Neural cell (in vitro differentiated cells): ENCODE data around the gene CCDC27. TPM values are rescaled to one million over a fixed set of nuclear protein-coding genes. Genes with fewer than 3 reads are reported as not detected.

Experiments
- H2AFZ ChIP-seq: fragments of 200-600, 300-800 bp; sonication (generic), shearing (Covaris generic); 2 replicates; pipeline ENCODE4 v1.6.0; 2014; ENCODE audit warnings: low read depth, mild to moderate bottlenecking, antibody characterized with exemption, low read length, moderate library complexity
- H3F3A ChIP-seq: fragments of 200-600 bp; shearing (Covaris generic); 2 replicates; pipeline ENCODE4 v1.6.1; 2016; ENCODE audit warnings: mild to moderate bottlenecking, moderate library complexity, mixed read lengths, antibody characterized with exemption, low read length; ENCODE audit not compliant: insufficient read depth, poor library complexity, severe bottlenecking
- H3K27ac ChIP-seq: fragments of 200-600, 300-800 bp; sonication (generic), shearing (Covaris generic); 2 replicates; pipeline ENCODE4 v1.5.1; 2014; ENCODE audit warnings: mild to moderate bottlenecking, low read length, moderate library complexity
- H3K27me3 ChIP-seq: fragments of 300-800, 200-600 bp; sonication (generic), shearing (Covaris generic); 2 replicates; pipeline ENCODE4 v1.6.0; 2014; ENCODE audit warnings: mild to moderate bottlenecking, low read depth, low read length, moderate library complexity; ENCODE audit not compliant: insufficient read depth
- H3K36me3 ChIP-seq: fragments of 300-800, 200-600 bp; sonication (generic), shearing (Covaris generic); 2 replicates; pipeline ENCODE4 v1.5.1; 2014; ENCODE audit warnings: mild to moderate bottlenecking, antibody characterized with exemption, low read length, moderate library complexity; ENCODE audit not compliant: insufficient read depth
- H3K4me2 ChIP-seq: fragments of 300-800, 200-600 bp; sonication (generic), shearing (Covaris generic); 2 replicates; pipeline ENCODE4 v1.6.0; 2014; ENCODE audit warnings: mild to moderate bottlenecking, low read length
- H3K4me3 ChIP-seq: fragments of 300-800, 200-600 bp; sonication (generic), shearing (Covaris generic); 2 replicates; pipeline ENCODE4 v1.5.1; 2014; ENCODE audit warnings: mild to moderate bottlenecking, low read length, moderate library complexity
- H3K79me2 ChIP-seq: fragments of 200-600 bp; shearing (Covaris generic); replicated peaks from 2 replicates; pipeline ENCODE4 v1.6.0; 2014; ENCODE audit warnings: mild to moderate bottlenecking, low read length, moderate library complexity; ENCODE audit not compliant: insufficient read depth
- H3K9ac ChIP-seq: fragments of 300-800, 200-600 bp; sonication (generic), shearing (Covaris generic); 2 replicates; pipeline ENCODE4 v1.6.1; 2016; ENCODE audit warnings: mild to moderate bottlenecking, low read length, mixed read lengths
- H3K9me2 ChIP-seq: fragments of 200-600 bp; shearing (Covaris generic); 2 replicates; pipeline ENCODE4 v1.6.1; 2016; ENCODE audit warnings: mild to moderate bottlenecking, low read length, mixed read lengths; ENCODE audit not compliant: insufficient read depth
- H3K9me3 ChIP-seq: fragments of 200-600, 300-800 bp; sonication (generic), shearing (Covaris generic); 2 replicates; pipeline ENCODE4 v1.6.1; 2016; ENCODE audit warnings: mild to moderate bottlenecking, mixed run types, low read length, moderate library complexity, mixed read lengths
- H4K20me1 ChIP-seq: fragments of 200-600 bp; shearing (Covaris generic); 2 replicates; pipeline ENCODE4 v1.6.1; 2016; ENCODE audit warnings: mild to moderate bottlenecking, mixed run types; ENCODE audit not compliant: insufficient read depth
- CTCF ChIP-seq: fragments of 450-650 bp; IDR thresholded peaks from 2 replicates; pipeline ENCODE4 v1.5.1; 2014; ENCODE audit warnings: antibody characterized with exemption, mild to moderate bottlenecking, moderate library complexity; ENCODE audit not compliant: poor library complexity, severe bottlenecking
- EP300 ChIP-seq: fragments of 450-650 bp; conservative IDR thresholded peaks from 2 replicates; pipeline ENCODE4 v1.6.1; 2014; ENCODE audit warnings: antibody characterized with exemption, mild to moderate bottlenecking, moderate library complexity; ENCODE audit not compliant: poor library complexity, severe bottlenecking
- EZH2 ChIP-seq: fragments of 200-600, 300-800 bp; shearing (Covaris generic), sonication (generic); IDR thresholded peaks from 2 replicates; pipeline ENCODE4 v1.6.1; 2014; ENCODE audit warnings: antibody characterized with exemption, low read length, borderline replicate concordance, mild to moderate bottlenecking; ENCODE audit not compliant: insufficient read depth, poor library complexity, severe bottlenecking
- MXI1 ChIP-seq: fragments of 450-650 bp; conservative IDR thresholded peaks from 2 replicates; pipeline ENCODE4 v1.6.1; 2014; ENCODE audit warnings: antibody characterized with exemption, mild to moderate bottlenecking; ENCODE audit not compliant: poor library complexity, severe bottlenecking
- POLR2AphosphoS5 ChIP-seq: IDR thresholded peaks from 2 replicates; pipeline ENCODE4 v1.6.1; 2012
- RAD21 ChIP-seq: fragments of 450-650 bp; conservative IDR thresholded peaks from 2 replicates; pipeline ENCODE4 v1.6.1; 2014; ENCODE audit warnings: antibody characterized with exemption, mild to moderate bottlenecking, moderate library complexity
- SMC3 ChIP-seq: fragments of 450-650 bp; conservative IDR thresholded peaks from 2 replicates; pipeline ENCODE4 v1.6.1; 2014; ENCODE audit warnings: antibody characterized with exemption, mild to moderate bottlenecking, moderate library complexity; ENCODE audit not compliant: poor library complexity
- TAF1 ChIP-seq: IDR thresholded peaks from 2 replicates; pipeline ENCODE4 v1.6.1; 2012; ENCODE audit warnings: low read depth
- polyA plus RNA-seq: library from polyadenylated mRNA; depleted of rRNA; stranded (reverse); fragments of >200 nt; gene quantifications from 2 replicates; pipeline ENCODE4 v1.2.3, GENCODE V29; 2014
- TF ChIP-seq, protein P1 (sequence below): IDR thresholded peaks from 2 replicates; pipeline ENCODE4 v1.6.1; 2012; ENCODE audit warnings: borderline replicate concordance

The CCDC27 gene
- polyA plus RNA-seq, 1 donor from 2014 or later = not detected

DNA sequence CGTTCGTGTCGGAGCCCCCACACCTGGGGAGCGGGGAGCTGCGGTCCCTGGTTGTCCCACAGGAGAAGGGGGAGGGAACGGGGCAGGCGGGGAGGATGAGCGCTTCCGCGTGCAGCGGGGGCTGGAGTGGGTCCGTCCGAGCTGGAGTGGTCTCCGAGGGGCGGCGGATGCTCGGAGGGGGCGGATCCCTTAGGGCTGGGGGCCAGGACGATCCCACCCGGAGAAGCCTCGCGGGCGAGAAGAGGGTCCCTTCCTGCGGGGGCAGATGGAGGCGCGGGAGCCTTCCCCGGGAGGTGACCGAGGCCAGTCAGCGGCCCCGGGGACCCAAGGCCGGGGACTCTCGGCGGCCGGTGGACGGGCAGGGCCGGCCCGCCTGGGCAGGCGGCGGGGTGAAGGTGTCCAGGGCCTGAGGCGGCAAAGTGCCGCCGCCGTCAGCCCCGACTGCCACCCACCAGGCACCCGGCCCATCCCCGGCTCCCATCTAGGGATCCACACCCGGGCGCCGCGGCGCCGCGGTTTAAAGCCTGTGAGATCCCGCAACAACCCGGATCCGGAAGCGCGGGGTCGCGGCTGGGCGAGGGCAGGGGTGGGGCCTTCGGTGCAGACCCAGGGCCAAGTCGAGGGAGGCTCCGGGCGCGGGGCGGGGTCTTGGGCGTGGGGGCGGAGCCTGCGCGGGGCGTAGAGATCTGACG, 5.3 kb upstream of the CCDC27 start:
- peak overlapping the region; percentile 91 for H3K4me3 ChIP-seq
- H2AFZ ChIP-seq = peak overlapping the region; percentile 36
- H3K36me3 ChIP-seq = no peaks in the 10 kb centered on the region
- H3K27ac ChIP-seq = peak overlapping the region; percentile 16
- H4K20me1 ChIP-seq = no peaks in the 10 kb centered on the region
- peak overlapping the region; percentile 75 for H3K9ac ChIP-seq
- H3K27me3 ChIP-seq = no peaks in the 10 kb centered on the region
- no peaks in the 10 kb centered on the region for H3K9me2 ChIP-seq
- no peaks in the 10 kb centered on the region for H3K9me3 ChIP-seq
- no peaks in the 10 kb centered on the region for H3F3A ChIP-seq
- peaks cover 5% of the 10 kb centered on the region for H3K79me2 ChIP-seq
- peak overlapping the region; percentile 94 for H3K4me2 ChIP-seq
- no peak for TF ChIP-seq RAD21
- TF ChIP-seq CTCF = no peak
- TF ChIP-seq, protein P1, sequence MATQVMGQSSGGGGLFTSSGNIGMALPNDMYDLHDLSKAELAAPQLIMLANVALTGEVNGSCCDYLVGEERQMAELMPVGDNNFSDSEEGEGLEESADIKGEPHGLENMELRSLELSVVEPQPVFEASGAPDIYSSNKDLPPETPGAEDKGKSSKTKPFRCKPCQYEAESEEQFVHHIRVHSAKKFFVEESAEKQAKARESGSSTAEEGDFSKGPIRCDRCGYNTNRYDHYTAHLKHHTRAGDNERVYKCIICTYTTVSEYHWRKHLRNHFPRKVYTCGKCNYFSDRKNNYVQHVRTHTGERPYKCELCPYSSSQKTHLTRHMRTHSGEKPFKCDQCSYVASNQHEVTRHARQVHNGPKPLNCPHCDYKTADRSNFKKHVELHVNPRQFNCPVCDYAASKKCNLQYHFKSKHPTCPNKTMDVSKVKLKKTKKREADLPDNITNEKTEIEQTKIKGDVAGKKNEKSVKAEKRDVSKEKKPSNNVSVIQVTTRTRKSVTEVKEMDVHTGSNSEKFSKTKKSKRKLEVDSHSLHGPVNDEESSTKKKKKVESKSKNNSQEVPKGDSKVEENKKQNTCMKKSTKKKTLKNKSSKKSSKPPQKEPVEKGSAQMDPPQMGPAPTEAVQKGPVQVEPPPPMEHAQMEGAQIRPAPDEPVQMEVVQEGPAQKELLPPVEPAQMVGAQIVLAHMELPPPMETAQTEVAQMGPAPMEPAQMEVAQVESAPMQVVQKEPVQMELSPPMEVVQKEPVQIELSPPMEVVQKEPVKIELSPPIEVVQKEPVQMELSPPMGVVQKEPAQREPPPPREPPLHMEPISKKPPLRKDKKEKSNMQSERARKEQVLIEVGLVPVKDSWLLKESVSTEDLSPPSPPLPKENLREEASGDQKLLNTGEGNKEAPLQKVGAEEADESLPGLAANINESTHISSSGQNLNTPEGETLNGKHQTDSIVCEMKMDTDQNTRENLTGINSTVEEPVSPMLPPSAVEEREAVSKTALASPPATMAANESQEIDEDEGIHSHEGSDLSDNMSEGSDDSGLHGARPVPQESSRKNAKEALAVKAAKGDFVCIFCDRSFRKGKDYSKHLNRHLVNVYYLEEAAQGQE = peak; percentile 8
- TF ChIP-seq POLR2AphosphoS5 = peak; percentile 65
- TF ChIP-seq MXI1 = peak; percentile 79
- TF ChIP-seq EP300 = no peak
- no peak for TF ChIP-seq TAF1
- TF ChIP-seq SMC3 = no peak
- no peak for TF ChIP-seq EZH2

DNA sequence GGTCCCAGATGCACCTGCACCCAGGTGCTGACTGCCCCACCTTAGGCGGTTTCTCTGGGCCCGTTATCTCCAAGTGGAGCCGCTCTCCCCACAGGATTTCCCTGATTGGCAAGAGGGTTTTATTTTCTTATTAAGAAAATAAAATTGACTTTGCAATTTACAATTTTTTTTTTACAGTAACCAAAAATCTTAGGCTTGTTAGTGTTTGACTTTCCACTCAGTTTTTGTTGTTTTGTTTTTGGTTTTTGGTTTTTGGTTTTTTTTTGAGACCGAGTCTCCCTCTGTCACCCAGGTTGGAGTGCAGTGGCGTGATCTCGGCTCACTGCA, 4.8 kb upstream of the CCDC27 start:
- no peaks in the 10 kb centered on the region for H3K9me3 ChIP-seq
- TF ChIP-seq TAF1 (no peak), EZH2 (no peak), SMC3 (no peak), MXI1 (no peak)
- TF ChIP-seq, protein P1 = no peak
- no peaks in the 10 kb centered on the region for H3K9me2 ChIP-seq
- peak overlapping the region; percentile 91 for H3K4me3 ChIP-seq
- no peaks in the 10 kb centered on the region for H3K27me3 ChIP-seq
- H3K27ac ChIP-seq = no peak overlapping the region
- H3K4me2 ChIP-seq = no peak overlapping the region
- H3K36me3 ChIP-seq = no peaks in the 10 kb centered on the region
- peaks cover 5% of the 10 kb centered on the region for H3K79me2 ChIP-seq
- H3K9ac ChIP-seq = peak overlapping the region; percentile 75
- no peaks in the 10 kb centered on the region for H4K20me1 ChIP-seq
- H3F3A ChIP-seq = no peaks in the 10 kb centered on the region
- H2AFZ ChIP-seq = peak overlapping the region; percentile 36
